Mesothelial cell of epicardium (in vitro differentiated cells): ENCODE data around the gene OXCT2. TPM values are rescaled to one million over a fixed set of nuclear protein-coding genes. Genes with fewer than 3 reads are reported as not detected.
"Not testable (repeated sequence)": the region's sequence is repeated elsewhere in the genome, so short reads cannot be mapped to it uniquely, and the experiment has no call there.

Experiments used
- DNase-seq, 2 experiments: peaks; one replicate each; pipeline ENCODE4 v3.0.0; 2021; ENCODE audit warnings: low spot score in 2 of 2; ENCODE audit not compliant: unreplicated experiment in 2 of 2
- H3K27ac Mint-ChIP-seq: 2 replicates; pipeline ENCODE4 v1.8.0; 2021; ENCODE audit warnings: mixed read lengths
- H3K27me3 Mint-ChIP-seq: 2 replicates; pipeline ENCODE4 v1.8.0; 2021; ENCODE audit warnings: low read depth, mixed read lengths
- H3K36me3 Mint-ChIP-seq: 2 replicates; pipeline ENCODE4 v1.8.0; 2021; ENCODE audit warnings: mixed read lengths
- H3K4me1 Mint-ChIP-seq: 2 replicates; pipeline ENCODE4 v1.8.0; 2021; ENCODE audit warnings: mixed read lengths
- H3K4me3 Mint-ChIP-seq: 2 replicates; pipeline ENCODE4 v1.8.0; 2021; ENCODE audit warnings: mild to moderate bottlenecking, moderate library complexity, mixed read lengths
- H3K9me3 Mint-ChIP-seq: 2 replicates; pipeline ENCODE4 v1.8.0; 2021; ENCODE audit warnings: mixed read lengths
- total RNA-seq: library from RNA; stranded (reverse); gene quantifications from 3 replicates; pipeline ENCODE4 v1.2.1, GENCODE V29; 2021
- TF ChIP-seq, protein P1 (sequence below): fragments of 200-600 bp; sonication (generic); IDR thresholded peaks from one replicate; pipeline ENCODE4 v1.5.0; 2021; ENCODE audit warnings: antibody characterized with exemption; ENCODE audit not compliant: unreplicated experiment

Gene OXCT2
- total RNA-seq, 1 donor from 2014 or later = 0.65 TPM

DNA sequence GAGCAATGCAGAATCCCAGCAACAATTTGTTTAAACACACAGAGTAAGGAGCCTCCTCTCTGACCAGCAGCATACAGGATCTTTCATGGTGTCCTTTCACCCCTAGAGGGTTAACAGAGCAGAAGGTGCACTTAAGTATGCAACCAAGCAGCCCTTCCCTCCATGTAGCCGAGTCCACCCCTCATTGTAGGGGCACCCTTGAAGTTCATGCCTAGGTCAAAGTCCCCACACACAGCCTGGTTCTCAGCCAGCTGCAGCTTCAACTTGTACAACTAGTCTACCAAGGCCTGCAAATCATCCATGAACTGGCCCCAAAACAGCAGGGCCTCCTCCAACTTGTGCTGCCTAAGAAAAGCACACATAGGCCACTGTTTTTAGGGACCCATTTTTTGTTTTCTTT lies 24.5 kb upstream of the OXCT2 start:
- H3K4me1 Mint-ChIP-seq = no peaks in the 10 kb centered on the region
- no peaks in the 10 kb centered on the region for H3K9me3 Mint-ChIP-seq
- H3K27ac Mint-ChIP-seq = no peak overlapping the region
- peaks cover 47% of the 10 kb centered on the region for H3K27me3 Mint-ChIP-seq
- TF ChIP-seq, protein P1, sequence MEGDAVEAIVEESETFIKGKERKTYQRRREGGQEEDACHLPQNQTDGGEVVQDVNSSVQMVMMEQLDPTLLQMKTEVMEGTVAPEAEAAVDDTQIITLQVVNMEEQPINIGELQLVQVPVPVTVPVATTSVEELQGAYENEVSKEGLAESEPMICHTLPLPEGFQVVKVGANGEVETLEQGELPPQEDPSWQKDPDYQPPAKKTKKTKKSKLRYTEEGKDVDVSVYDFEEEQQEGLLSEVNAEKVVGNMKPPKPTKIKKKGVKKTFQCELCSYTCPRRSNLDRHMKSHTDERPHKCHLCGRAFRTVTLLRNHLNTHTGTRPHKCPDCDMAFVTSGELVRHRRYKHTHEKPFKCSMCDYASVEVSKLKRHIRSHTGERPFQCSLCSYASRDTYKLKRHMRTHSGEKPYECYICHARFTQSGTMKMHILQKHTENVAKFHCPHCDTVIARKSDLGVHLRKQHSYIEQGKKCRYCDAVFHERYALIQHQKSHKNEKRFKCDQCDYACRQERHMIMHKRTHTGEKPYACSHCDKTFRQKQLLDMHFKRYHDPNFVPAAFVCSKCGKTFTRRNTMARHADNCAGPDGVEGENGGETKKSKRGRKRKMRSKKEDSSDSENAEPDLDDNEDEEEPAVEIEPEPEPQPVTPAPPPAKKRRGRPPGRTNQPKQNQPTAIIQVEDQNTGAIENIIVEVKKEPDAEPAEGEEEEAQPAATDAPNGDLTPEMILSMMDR = no peak
- no peak for DNase-seq
- H3K36me3 Mint-ChIP-seq = no peaks in the 10 kb centered on the region
- H3K4me3 Mint-ChIP-seq = no peak overlapping the region

DNA sequence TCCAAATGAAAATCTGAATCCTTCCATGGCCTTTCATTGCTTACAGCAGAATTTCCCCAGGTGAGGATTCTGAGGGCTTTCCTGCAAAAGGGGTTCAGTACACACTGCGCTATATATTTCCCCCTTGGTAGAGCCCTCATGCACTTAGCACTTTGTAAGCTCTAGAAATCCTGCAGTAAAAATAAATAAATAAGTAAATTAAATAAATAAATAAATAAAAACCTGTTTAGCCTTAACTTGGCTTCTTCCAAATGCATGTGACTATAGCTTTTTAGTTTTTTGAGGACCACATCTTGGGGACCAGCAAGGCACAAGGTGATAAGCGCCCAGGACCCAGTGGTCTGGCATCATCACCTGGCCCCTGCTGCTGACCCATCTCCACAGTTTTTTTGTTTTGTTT lies 20.7 kb upstream of the OXCT2 start:
- Mint-ChIP-seq H3K9me3 (no peaks in the 10 kb centered on the region), H3K27me3 (peaks cover 70% of the 10 kb centered on the region), H3K27ac (no peak overlapping the region), H3K4me1 (peaks cover 3% of the 10 kb centered on the region), H3K36me3 (no peaks in the 10 kb centered on the region), H3K4me3 (no peak overlapping the region)
- TF ChIP-seq, protein P1 = no peak
- DNase-seq = no peak

DNA sequence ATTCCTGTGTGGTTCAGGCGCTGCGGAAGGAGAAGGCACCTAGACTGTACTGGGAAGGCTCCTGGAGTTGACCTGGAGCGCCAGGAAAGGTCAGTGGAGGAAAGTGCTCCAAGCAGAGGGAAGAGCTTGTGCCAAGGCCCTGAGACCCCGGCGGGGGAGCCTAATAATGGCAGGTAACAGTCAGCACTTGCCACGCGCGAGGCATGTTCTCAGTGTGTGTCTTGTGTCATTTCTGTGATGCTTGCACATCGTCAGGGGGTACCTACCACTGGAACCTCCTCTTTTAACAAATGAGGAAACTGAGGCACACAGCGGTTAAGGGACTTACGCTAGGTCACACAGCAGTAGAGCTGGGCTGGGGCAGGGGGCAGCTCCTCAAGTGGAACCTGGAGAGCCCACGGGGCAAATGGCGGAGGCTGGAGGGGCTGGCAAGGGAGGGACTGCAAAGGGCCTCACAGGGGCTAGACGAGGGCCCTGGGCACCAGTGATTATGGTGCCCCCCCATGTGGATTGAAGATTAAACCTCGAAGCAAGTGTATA lies 18.5 kb upstream of the OXCT2 start:
- Mint-ChIP-seq H3K4me3 (peak overlapping the region; percentile 64), H3K36me3 (no peaks in the 10 kb centered on the region), H3K9me3 (no peaks in the 10 kb centered on the region), H3K27me3 (peaks cover 79% of the 10 kb centered on the region), H3K4me1 (peaks cover 3% of the 10 kb centered on the region), H3K27ac (no peak overlapping the region)
- DNase-seq = no peak
- TF ChIP-seq, protein P1 = no peak

DNA sequence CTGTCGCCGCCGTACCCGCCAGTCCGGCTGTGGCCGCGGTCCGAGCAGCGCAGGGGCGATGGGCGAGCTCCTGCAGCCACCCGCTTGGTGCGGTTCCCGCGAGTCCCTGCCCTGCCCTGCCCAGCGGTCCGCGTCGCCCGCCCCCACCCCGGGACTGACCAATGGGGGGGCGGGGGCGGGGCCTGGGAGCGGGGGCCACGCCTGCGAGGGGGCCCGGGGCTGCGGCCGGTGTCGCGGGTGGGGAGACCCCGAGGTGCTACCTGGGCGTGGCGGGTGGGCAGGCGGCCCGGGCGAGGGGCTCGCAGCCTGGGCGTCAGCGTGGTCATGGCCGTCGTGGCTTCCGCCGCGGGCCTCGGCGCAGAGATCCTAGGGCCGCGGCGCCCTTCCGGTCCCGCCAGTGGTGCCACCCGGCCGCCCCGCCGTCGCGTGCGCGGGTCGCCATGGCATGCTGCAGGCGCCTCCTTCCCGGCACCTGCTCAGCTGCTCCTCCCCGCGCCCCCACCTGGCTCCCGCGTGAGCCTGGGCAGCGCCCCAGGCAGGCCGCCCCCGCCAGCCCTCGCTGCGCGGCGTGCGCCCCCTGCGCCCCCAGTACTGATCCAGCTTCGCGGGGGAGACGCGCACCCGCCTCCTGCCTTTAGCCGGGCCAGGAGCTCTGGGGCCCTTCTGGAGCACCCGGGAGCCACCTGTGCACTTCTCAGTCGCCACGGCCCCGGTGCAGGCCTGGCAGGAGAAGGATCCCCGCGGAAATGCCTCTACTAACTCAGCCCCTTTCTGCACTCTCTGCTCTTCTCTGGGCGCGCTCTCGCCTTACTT lies 17.8 kb upstream of the OXCT2 start, which contains the start of gene BMP8B:
Gene BMP8B (minus strand): TSS at position 108 of the 813 bp plus-strand sequence. CDS start 380 bp downstream, outside the sequence.
- Mint-ChIP-seq H3K4me1 (peaks cover 3% of the 10 kb centered on the region), H3K36me3 (no peaks in the 10 kb centered on the region), H3K9me3 (no peaks in the 10 kb centered on the region), H3K4me3 (peak within 1 kb of the TSS; percentile 64), H3K27me3 (peaks cover 76% of the 10 kb centered on the region), H3K27ac (no peak within 1 kb of the TSS)
- TF ChIP-seq, protein P1 = no peak
- DNase-seq = no peak

DNA sequence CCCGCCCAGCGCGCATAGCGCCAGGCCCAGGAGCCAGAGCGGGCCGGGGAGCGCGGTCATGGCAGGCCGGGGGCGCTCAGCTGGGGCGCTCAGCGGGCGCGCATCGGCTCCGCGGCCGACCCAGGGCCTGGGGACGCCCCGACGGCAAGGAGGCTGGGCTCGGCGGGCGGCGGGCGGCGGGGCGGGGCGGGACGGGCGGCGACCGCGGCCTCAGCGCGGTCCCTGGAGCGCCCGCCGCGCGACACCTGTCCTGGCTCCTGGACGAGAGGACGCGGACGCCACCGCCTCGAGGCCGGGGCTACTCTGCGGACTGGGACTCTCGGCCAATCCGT lies 17.2 kb upstream of the OXCT2 start:
- Mint-ChIP-seq H3K4me3 (no peak overlapping the region), H3K27me3 (peaks cover 76% of the 10 kb centered on the region), H3K27ac (no peak overlapping the region), H3K9me3 (no peaks in the 10 kb centered on the region), H3K36me3 (no peaks in the 10 kb centered on the region), H3K4me1 (peaks cover 3% of the 10 kb centered on the region)
- TF ChIP-seq, protein P1 = no peak
- DNase-seq = no peak

DNA sequence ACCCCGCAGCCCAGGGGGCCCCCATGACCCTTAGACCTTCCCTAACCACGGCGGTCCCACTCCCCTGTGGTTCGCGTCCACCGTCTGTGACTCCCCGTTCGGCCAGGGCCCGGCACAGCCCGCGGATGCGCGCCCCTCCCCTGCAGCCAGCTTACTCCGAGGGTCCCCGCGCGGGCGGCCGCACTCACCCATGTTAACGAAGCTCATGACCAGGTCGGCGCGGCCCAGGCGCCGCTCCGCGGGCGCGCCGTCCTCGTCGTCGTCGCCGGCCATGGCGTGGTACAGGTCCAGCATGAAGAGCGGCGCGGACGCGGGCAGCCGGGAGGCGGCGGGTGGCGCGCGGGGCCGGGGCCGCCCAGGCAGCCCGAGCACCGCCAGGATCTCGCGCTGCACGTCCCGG lies 16.8 kb upstream of the OXCT2 start:
- H3K27ac Mint-ChIP-seq, H3K9me3 Mint-ChIP-seq, DNase-seq, H3K36me3 Mint-ChIP-seq, H3K4me1 Mint-ChIP-seq: not testable (repeated sequence)
- H3K4me3 Mint-ChIP-seq = peak overlapping the region; percentile 24
- peaks cover 76% of the 10 kb centered on the region for H3K27me3 Mint-ChIP-seq
